T1000 (cell line): ENCODE data around the gene INS.
"Not testable (repeated sequence)": the region's sequence is repeated elsewhere in the genome, so short reads cannot be mapped to it uniquely, and the experiment has no call there.

Experiments used
- DNase-seq: peaks from one replicate; lab custom pipeline; 2025; ENCODE audit warnings: mixed read lengths; lab: John Stamatoyannopoulos, UW

The INS gene

GRCh38 chr11:2131371-2132236 is 29.4 kb downstream of the INS start:
- DNase-seq = no peak

- DNase-seq = no peak
These were observed 30.1 kb downstream of the INS start for GRCh38 chr11:2130881-2131352.

DNA sequence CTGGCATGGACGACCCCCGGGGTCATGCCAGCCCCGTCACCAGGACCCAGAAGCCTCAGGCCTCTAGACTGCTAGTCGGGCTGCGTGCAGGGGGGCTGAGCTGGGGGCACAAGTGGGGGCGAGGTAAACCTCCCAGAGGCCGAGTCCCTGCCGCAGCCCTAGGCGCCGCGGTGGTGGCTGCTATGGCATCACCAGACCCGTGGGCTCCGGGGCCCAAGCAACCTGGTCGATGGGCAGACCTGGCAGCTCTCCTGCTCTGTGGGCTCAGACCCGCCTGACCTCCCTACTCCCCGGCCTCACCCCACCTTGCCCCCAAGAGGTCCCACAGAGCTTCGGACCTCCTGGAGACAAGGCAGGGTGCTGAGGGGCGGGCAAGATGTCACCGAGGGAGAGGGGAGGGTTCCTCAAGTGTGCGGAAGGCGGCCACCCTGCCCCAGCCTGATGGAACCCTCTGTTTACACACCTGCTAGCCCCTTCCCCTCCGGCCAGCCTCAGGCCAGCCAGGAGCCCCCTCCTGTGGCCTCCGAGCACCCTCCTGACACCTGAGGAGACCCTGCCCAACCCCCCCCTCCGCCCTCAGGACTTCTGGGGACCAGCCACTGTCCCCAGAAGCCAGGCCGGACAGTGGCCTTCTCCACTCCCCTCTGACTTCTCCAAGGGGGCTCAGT is 31.2 kb downstream of the INS start:
- DNase-seq = no peak

DNA sequence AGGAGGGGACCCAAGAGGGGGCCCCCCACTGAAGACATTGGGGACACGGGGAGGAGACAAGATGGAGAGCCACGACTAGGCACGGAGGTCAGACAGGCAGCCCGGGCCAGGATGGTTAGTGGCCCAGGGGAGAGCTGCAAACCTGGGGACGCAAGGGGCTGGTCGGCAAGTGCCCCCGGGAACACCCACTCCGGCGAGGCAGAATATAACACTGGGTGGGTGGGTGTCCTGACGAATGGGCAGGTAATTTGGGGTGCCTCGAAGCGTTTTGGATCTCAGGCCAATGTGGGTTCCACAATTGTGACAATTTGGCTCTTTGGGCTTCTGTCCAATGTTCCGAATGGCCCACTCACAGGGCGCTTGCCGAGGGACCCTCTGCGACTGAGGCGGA is 31.7 kb downstream of the INS start:
- DNase-seq = no peak

- no peak for DNase-seq
These were observed 32.3 kb downstream of the INS start for GRCh38 chr11:2128511-2129307.

- no peak for DNase-seq
These were observed 32.9 kb downstream of the INS start for GRCh38 chr11:2128130-2128510.

GRCh38 chr11:2127482-2128129 is 33.4 kb downstream of the INS start:
- no peak for DNase-seq

DNA sequence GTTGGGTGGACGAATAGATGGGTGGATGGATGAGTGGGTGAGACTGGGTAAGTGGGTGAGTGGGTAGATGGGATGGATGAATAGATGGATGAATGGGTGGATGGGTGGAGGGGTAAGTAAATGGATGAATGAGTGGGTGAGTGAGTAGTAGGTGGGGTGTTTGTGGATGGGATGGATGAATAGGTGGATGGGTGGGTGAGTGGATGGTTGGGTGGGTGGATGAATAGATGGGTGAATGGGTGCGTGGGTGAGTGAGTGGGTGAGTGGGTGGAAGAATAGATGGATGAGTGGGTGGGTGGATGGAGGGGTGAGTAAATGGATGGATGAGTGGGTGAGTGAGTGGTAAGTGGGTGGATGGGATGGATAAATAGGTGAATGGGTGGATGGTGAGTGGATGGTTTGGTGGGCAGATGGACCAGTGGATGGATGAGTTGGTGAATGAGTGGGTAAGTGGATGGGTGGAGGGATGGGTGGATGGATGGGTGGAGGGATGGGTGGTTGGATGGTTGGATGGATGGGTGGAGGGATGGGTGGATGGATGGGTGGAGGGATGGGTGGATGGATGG is 34.4 kb downstream of the INS start:
- no peak for DNase-seq

DNA sequence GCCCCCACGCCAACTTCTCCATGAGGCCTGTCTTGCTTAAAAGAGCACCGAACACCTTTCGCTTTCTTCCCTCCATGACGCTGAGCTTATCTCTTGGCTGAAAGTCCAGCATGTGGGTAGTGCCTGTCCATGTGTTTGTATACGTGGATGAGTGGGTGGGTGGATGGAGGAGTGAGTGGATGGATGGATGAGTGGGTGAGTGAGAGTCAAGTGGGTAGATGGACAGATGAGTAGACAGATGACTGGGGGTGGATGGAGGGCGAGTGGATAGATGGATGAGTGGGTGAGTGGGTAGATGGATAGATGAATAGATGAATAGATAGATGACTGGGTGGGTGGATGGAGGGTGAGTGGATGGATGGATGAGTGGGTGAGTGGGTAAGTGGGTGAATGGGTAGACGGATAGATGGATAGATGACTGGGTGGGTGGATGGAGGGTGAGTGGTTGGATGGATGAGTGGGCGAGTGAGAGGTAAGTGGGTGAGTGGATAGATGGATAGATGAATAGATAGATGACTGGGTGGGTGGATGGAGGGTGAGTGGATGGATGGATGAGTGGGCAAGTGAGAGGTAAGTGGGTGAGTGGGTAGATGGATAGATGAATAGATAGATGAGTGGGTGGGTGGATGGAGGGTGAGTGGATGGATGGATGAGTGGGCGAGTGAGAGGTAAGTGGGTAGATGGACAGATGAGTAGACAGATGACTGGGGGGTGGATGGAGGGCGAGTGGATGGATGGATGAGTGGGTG is 36.1 kb downstream of the INS start:
- DNase-seq = not testable (repeated sequence)

DNA sequence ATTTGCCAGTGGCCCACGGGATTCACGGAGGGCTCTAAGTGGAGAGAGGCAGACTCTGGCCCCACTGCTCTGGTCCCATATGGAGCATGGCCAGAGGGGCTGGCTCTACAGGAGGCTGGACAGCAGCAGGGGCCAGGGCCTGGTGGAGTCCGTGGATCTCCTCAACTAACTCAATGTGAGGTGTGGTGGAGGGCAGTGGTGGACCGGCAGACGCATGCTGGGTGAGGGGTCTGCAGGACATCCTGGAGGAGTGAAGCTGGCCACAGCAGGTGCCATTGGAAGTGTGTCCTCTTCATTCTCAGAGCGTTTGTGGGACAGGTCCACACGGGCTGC is 37.4 kb downstream of the INS start:
- DNase-seq = no peak

DNA sequence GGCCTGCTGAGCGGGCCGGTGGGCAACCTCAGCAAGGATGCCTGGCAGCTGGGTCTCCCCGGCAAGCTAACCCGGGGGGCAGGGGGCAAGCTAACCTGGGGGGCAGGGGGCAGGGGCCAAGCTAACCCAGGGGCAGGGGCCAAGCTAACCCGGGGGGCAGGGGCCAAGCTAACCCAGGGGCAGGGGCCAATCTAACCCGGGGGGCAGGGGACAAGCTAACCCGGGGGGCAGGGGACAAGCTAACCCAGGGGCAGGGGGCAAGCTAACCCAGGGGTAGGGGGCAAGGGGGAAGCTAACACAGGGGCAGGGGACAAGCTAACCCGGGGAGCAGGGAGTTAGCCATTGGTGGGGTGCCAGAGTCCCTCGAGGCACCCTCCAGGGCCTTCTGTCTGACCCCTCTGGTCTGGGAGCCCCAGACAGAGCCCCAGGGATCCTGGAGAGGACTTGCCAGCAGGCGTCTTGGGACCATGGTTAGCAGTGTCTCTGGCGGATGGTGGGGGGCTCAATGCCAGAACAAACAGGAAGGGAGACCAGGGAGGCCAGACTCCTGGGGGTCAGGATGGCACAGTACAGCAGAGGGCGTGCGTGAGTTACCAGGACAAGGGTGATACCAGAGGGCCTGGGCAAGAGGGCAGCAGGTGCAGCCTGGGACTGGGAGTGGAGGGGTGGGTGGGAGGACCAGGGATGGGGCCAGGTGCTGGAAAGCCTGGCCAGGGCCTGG is 37.9 kb downstream of the INS start:
- no peak for DNase-seq

DNA sequence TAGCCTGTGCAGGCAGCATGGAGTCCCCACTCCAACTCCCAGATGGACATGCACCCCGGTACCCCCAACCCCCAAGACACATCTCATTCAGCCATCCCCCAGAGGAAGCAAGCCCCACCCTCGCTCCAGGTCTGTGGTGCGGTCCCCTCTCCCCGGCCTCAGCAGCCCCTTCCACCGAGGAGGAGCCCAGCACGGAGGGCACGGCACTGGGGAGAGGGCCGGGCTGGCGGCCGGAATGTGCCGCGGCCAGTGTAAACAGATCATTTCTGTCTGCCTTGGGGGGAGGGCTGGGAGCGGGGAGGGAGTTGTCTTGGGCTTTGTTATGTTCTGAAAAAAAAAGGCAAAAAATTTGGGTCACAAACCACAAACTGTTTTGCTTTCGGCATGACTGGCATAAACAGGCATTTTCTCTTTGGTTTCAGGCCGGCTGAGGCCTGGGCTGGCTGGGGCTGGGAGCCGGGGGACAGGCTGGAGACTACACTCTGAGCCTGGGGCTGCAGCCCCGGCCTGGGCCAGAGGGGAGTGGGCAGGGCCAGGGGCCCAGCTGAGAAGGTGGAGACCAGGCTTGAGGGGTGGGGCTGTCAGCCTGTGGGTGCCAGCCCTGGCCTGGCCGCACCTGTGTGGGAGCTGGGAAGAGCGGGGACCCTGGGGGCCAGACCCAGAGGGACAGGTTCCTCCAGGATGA is 38.6 kb downstream of the INS start:
- DNase-seq = no peak

- DNase-seq = no peak
These were observed 39.5 kb downstream of the INS start for GRCh38 chr11:2121227-2122130.

- no peak for DNase-seq
These were observed 40.5 kb downstream of the INS start for GRCh38 chr11:2120359-2121100.

GRCh38 chr11:2118677-2119076 is 42.3 kb downstream of the INS start:
- DNase-seq = no peak

GRCh38 chr11:2116680-2117079 is 44.3 kb downstream of the INS start:
- DNase-seq = no peak

DNA sequence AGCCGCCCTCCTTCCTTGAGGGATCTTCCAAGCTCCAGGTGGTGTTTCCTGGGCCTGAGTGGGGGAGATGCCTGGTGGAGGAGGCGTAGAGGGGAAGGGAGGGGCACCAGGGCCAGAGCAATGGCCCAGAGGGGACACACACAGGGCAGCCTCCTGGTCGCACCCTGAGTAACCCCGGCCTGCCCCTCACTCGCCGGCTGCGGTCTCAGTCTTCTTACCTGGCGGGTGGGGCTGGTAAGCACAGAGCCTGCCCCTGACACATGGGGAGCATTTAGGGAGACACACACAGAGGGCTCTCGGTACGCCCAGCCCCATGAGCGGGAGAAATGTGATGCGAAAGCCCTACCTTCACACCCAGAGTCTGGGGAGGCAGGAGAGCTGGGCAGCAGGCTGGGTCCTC is 45.7 kb downstream of the INS start:
- DNase-seq = no peak
